Measurements from ENCODE around the gene ZIC4.

The ZIC4 gene

DNA sequence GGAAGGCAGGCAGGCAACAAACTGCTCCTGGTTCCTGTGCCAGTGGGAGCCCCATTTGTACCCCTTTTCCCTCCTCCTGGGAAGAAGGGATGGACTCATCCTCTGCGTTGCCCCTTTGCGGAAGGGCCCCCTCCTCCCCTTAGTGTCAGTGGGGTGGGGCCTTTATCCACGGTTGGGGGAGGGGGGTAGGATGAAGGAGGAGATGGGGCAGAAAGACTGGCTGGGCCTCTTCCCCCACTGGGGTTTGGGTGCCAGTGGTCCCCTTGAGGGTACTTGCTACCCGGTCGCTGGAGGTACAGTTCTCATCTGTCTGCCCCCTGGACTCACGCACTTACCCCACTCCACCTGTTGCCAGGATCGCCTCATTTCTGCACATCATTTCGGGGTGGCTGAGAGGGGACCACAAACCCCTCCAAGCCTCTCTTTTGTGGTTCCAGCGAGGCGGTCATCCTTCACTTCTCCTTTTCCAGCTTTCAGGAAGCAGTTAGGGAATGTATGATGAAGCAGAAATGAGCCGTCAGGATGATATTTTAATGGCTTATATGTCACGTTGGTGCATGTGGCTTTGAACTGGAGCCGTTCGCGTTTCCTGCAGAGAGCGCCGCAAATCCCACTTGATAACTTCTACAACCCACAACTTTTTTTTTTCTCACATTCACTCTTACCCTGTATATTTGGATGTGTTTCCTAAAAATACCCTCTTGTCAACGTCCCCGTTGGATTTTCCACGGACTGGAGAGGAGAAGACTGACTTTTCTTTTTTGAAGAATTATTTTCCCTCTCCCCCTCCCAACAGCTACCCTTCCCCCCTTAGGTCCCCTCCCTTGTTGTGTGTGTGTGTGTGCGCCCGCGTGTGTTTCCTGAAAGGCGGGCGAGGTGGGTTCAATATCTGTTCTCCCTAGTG, at the start of gene ZIC4:
Gene ZIC4, minus strand, starts transcription at position 516 of the 904 bp plus-strand sequence. CDS start 3,746 bp downstream, outside the sequence.
- DNase-seq = no peak

DNA sequence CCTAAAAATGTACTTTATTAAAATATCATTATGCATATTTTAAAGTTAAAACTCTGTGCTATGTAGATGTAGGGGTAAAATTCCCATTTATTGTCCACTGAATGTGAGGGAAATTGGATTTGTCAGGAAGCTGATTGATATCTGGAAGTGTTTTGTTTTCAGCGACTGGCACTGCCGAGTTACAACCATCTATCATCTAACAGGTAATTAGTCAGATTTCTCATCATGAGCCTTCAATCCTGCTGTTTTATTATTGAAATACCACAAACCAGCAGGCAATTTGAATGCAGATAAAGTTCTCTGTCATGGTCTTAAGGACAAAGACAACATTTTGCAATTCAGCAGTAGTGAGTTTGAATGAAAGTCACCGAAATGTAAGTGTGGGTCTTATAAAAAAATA, 43.3 kb upstream of the ZIC4 start:
- no peak for DNase-seq

DNA sequence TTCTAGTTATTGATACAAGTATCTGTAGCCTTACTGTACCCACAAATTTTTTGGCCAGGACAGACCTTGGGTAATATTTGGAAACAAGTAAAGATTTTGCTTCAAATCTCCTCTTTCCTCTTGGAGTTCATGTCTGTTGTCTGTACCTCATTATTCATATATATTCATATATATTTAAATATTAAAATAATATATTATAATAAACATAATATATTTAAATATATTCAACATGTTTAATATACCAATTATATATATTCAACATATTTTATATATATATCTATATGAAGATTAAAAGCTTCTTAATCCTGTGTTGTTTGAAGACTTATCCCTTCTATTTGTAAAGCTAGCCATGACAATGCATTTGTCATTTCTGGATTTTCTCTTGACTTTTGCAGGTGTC, 40.9 kb upstream of the ZIC4 start:
- no peak for DNase-seq

DNA sequence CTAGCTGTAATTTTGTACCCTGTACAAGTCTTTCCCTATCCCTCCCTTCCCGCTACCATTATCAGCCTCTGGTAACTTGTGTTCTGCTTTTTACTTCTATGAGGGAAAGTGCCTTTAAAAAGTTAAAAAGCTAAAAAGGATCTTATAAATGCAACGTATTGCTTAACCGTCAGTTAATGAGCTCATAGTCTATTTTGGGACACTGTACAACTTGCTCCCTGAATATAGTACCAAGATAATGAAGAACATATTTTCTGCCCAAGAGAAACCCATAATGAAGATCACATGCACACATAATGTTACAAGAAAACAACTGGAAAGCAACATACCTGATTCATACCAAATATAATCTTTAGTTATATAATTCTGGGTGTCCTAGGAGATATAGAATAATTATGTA, 25.4 kb upstream of the ZIC4 start:
- DNase-seq = no peak

DNA sequence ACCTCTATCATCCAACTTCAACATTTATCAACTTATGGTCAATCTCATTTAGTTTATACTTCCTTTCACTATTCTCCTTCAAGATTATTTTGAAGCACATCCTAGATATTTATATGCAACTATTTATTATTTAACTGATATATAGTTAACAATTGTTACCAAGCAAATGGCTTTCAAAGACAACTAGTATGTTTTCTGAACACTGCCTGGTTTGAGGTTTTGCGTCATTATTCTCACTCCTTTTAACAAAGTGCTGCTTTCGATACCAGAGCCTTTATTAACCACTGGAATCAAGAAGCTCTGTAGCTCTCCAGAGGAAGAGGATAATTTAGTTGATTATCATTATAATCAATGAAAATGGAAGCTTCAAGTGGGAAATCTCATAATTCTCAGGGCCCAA, 22.4 kb upstream of the ZIC4 start:
- no peak for DNase-seq

DNA sequence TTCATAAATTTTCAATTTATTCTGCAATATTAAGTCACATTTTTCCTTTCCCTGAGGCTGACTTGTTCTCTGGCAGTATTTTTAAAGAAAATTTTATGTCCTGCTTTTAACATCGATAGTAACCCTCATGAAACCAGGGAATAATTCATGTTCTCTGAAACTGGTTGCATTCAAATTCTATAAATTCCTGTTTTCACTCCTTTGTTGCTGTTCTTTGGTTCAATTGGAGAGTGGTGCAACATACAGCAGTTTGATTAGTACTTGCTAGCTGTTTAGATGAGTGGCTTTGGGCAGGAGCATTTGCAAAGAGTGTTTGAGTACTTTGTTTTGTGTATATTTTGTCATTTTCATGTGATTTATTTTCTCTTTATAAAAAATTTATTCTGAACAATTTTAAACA, 22.0 kb upstream of the ZIC4 start:
- no peak for DNase-seq

DNA sequence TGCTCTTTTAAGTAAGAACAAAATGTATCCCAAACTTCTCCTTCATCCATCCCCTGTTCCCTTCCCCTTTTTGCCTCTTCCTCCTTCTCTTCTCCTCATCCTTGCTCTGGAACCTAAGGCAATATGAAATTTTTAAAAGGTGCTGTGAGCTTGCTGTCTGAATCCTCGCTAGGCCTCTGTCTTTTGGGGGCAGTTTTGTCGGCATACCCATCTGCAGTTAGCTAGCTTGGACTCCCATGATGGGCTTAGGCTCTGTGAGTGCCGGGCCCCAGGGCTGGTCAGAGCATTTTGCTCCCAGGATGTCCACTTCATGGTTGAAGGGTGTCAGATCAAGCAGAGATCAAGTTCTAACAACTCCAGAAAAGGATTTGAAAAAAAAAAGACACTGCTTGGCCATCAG, 21.4 kb upstream of the ZIC4 start:
- DNase-seq = no peak

DNA sequence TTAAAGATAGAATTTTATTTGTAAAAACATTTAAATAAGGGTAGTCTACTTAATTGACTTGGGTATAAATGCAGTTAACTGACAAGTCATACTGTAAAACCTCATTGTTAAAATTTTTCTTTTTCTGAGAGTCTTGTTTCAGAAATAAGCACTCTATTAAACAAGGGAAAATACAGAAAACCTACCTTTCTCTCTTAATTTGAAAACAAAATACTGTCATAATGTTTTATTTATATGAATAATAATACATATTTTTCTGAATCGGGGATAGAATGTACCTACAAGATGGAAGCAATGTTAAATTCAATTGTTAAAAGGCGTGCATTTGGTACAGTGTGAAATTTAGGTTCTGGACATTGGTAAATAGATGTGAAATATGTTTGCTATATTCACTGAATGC, 20.6 kb upstream of the ZIC4 start:
- no peak for DNase-seq

DNA sequence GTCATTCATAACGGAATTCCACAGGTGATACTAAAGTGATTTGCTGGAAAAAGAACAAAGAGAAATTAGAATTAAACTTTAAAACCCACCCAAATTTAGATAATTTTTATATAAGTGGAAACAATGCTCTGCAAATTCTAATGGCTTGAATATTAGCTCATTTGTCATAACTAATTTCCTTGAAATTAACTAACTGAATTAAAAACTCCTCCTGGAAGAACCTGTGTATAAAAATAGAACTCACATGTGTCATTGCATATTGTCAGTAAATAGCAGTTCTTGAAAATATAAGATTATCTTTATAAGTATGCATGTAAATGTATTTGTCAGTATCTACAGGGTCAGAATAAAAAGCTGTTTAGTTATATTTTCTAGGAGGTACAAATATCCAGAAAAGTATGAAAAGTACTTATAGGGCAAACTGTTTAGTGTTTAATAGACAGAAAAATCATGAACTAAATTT, 19.1 kb upstream of the ZIC4 start:
- DNase-seq = no peak

DNA sequence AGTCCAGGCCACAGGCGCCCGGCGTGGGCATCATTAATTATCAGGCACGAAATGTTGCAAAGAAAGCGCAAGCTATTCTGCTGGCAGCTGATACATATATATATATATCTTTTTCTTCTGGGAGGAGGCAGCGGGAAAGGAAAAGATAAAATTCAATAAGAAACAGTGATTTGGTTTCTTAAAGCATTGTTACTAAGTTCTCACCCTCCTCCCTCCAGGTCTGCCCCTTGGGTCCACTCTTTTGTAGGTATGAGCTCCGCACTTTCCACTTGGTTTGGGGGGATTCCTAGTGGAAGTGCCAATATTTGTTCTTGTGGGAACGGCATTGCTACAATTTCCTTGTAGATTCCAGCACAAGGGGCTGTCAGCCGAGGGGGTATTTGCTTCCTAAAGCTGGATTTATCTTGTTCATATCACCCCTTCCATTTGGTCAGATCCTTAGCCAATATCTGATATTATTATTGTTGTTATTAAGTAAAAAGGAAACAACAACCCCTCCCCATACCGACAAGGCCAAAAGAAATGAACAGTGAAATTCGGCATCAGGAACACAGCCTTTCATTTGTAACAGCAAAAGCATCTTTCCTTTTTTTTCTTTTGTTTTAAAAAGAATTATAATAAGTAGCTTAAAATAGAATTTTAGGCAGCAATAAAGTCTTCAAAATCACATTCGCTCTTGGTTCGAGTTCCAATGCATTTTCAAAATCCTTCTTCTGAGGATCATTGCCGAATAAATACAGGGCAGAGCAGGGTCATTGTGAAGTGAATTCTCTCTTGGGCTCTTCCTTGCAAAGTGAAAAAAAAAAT, 18.4 kb upstream of the ZIC4 start:
- no peak for DNase-seq

DNA sequence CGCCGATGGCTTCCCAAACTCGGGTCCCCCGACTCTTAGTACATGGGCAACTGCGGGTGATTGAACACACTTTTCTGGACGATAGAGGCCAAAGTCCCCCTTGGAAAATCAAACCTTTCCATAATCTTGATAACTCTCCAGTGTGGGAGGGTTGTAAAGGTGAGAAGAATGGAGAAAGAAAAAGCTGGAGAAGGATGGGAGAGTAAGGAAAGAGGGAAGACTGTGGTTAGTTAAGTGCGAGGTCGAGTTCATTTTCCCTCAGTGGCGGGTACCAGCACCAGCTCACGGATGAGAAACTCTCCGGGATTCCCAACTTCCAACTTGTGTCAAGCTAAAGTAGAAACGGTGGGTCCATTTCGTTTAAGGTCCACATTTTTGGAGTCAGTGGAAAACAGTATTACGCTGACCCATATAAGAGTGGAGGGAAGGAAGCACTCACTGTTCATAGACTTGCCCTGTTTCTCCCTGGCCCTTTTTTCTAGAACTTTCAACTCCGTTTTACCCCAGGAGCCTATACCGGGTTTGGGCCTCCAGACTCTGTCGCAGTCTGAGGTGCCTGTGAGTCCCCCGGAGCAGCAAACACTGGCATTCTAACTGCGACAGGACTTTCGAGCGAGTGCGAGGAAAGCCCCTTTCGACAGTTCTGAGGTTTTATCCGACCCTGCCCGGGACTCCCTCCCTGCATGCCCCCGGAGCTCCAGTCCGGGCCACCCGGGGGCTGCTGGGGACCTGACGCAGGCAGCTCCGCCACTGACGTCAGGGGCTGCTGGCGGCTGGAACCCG, 17.6 kb upstream of the ZIC4 start:
- DNase-seq = no peak

DNA sequence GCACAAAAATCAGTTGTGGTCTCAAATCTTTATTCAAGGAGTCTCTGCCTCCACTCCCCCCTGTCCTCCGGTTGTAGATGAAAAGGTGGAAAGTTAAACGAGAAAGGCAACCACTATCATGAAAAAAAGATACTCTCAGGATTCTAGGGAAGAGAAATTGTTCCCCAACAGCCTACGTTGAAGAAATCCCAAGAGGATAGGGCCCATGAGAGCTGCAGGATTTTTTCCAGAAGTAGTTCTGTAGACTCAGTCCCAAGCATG, 17.1 kb upstream of the ZIC4 start:
- no peak for DNase-seq

DNA sequence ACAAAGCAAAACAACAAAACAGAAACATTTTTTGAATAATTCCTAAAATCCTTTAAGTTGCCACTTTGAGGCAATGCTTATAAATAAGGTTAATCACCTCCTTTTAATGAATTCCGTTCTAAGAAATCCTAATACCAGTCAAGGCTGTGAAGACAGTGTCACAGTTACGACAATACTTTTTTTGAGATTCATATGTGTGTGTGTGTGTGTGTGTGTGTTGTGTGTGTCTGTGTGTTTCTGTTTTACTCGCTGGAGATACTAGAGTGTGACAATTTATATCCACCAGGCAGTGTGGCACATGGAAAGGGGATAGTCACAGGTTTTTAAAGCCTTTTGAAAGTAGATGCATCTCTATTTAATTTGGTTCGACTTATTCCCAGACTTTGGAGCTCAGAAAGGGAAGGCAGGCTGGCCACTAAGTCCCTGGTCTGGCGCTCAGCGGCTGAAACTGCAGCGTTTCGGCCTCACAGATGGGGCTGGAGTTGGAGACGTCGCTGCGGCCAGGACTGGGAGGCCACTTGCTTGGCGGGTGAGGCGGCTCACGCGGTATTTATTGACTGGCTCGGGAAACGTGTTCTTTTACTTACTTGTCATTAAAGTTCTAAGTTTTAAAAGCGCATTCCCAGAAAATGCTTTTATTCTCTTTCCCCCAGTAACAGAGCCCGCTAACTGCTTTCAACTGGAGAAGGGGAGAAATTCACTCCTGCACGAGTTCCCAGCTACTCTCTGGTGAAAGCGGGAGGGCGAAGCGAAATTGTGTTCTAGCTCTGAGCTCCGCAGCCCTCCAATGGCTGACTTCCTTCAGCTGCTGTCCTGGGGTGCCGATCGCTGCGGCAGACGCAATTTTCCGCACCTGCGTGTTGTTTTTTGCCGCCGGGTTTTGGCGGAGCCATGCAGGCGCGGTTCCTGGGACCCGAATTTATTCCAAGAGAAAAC, 16.5 kb upstream of the ZIC4 start:
- DNase-seq = no peak

DNA sequence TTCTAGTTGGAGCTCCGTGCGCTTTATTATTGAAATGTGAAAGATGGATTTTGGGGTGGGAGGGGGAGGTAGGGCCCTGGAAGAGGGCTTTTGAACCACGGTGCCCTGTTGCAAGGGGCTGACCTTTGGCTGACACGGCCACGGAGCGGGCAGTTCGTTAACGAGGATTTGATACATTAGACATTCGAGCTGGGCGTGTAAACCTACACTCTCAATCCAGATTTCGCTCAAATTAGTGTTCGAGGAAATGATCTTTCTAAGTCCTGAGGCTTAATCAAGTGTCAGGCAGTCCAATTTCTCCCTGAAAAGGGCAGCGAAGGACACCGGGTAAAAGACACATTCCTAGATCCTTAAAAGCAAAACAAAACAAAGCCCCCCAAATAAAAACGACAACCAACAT, 15.9 kb upstream of the ZIC4 start:
- DNase-seq = no peak

DNA sequence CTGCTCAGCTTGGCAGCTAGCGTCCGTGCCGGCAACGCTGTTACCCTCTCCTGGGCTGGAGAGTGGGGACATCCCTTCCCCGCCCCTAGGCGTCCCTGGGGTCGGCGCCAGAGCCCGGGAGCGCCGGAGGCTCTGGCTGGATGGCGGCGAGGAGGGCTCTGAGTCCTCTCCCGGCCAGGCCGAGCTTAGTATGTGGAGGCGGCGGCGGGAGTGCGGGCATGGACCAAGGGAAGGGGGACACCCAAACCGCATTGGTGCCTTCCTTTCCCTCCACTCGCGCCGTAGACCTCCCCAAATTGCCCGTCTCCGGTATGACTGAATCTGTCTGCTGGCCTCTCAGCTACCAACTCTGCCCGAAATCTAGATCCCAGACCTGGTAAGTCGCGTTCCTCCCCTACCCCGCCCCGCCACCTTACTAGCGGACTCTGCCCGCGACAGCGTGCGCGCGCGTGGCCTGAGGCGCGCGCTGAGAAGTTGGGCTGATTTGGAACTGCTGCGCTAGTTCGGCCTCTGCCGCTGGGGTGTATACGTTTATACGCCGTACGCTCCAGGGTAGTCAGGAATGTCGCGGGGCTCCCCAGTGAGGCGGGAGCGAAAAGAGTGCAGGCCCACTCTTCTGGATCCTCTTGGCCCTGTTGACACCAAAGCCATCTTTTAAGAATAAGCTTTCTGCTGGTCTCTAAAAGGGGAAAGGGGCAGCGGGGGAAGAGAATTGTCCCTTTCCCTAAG, 15.0 kb upstream of the ZIC4 start:
- DNase-seq = no peak

DNA sequence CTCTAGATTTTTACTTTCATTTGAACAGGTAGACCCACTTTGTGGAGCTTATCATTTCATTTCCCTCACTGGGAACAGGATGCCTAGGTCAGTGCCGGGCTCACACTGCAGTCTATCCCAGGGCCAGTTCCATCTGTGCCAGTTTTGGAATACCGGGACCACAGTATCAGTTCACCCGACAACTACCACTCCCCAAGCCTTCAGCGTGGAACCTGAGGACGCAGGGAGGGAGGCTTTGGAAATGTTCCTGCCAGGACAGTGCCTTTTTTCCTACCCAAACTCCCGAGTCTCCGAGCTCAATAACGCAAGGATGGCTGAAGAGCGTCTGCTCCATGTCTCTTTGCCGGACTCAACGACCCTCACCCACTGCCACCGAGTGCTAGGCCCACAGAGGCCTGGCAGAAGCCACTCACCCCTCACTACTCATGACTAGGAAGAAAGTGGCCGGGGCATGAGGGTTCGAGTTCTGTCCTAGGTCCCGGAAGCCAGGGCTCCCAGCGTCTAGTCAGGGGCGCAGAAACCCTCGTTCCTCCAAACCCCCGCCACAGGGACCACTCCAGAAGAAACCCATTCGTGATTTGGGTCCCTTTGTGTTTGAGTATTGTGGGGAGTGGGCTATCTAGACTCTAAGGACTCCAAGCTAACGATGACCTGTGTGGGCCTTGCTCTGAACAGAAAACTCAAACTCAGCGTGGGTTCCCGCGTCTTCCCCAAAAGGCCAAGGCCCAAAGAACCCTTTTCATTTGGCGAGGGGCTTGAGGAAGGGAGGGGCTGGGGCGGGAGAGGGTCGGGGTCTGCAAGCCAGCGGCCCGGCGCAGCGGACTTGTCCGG, 14.2 kb upstream of the ZIC4 start:
- DNase-seq = no peak

DNA sequence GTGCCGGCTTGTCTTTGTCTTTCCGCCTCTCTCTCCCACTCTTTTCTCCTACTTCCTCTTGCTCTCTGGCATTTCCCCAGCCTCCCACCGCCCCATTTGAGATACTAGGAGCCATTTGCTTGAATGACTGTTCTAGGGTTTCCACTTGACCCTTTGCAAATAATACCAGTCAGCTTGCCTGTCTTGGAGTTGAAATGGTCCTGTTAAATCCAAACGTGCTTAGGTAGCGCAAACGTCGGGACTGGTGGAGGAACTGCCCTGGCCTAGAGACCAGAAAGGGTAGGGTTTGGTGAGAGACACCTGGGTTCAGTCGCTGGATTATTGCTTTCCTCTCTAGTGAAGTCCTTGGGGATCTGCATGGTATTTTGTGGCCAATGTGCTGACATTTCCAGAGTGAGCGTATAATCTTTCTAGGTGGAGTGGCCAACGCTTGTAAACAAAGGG, 13.5 kb upstream of the ZIC4 start:
- no peak for DNase-seq

DNA sequence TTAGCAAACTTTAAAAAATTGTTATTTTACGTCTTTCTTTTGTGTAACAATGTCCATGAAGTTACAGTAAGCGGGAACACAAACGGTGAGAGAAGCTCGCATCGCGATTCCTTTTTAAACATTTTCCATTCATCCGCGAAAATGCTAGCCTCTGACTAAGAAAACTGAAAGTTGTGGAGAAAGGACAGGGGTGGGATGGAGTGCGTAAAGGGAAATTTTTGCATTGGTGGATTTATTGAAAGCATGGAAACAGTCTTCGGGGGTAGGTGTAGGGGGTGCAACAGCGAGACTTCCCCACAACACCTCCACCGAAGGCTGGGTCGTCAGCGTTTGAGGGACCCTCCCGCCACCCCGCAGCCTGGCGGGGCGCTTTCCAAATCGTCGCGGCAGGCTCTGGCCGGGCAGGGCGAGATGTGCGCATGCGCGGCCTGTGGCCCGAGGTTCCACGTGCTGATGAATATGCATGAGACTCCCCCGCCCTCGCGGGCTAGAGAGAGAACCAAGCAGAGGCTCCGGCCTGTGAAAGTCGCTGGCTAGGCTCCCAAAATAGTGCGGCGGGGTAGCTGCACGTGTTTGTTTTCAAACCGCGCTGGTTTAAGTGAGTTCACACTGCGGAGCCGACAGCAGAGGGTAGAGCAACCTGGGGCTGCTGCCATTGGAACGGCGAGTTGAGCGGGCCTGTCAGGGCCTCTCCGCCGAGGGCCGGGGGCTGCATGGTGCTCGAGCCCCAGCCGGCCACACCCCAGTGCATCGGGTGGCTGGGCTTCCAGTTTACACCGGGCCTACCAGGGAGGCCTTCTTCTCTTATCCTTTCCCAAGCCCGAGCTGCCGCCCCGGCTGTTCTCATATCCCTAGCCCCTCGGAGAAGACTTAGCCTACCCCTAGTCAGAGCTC, 12.7 kb upstream of the ZIC4 start:
- DNase-seq = no peak

DNA sequence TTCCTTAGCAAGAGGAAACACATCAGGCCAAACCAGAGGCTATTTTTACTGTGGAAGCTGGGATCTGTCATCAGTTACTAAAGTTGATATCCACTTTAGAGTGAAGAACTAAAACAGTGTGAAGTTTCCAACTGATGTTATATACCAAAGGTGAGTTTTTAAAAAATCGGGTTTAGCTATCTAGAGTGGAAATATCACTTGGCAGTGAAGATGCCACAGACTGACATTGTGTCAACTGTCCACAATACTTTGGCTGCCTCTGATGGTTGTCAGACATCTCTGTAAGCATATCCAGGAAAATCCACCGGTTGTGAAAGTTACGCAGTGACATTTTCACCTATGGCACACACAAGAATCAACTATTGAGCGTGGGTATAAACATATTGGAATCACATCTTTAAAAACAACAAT, 12.0 kb upstream of the ZIC4 start:
- no peak for DNase-seq

Measured in CD4-positive, alpha-beta T cell treated with Interleukin-17A for 4 hours (primary cell).